Measurements from ENCODE around the gene CHST11. TPM values are rescaled to one million over a fixed set of nuclear protein-coding genes. Genes with fewer than 3 reads are reported as not detected.

Gene CHST11
- total and polyA plus RNA-seq, 10 of the 15 experiments (the other 5 are each of a cell fraction or from before 2014, with no cell fraction given), result 1.9 to 38.1 (median 17.2) TPM

- TF ChIP-seq PAX8 (IDR thresholded peaks at IDR 0.05) (no peak), ESRRA (IDR thresholded peaks at IDR 0.05; ENCODE audit: low read length) (no peak)
- TF ChIP-seq, protein P1, sequence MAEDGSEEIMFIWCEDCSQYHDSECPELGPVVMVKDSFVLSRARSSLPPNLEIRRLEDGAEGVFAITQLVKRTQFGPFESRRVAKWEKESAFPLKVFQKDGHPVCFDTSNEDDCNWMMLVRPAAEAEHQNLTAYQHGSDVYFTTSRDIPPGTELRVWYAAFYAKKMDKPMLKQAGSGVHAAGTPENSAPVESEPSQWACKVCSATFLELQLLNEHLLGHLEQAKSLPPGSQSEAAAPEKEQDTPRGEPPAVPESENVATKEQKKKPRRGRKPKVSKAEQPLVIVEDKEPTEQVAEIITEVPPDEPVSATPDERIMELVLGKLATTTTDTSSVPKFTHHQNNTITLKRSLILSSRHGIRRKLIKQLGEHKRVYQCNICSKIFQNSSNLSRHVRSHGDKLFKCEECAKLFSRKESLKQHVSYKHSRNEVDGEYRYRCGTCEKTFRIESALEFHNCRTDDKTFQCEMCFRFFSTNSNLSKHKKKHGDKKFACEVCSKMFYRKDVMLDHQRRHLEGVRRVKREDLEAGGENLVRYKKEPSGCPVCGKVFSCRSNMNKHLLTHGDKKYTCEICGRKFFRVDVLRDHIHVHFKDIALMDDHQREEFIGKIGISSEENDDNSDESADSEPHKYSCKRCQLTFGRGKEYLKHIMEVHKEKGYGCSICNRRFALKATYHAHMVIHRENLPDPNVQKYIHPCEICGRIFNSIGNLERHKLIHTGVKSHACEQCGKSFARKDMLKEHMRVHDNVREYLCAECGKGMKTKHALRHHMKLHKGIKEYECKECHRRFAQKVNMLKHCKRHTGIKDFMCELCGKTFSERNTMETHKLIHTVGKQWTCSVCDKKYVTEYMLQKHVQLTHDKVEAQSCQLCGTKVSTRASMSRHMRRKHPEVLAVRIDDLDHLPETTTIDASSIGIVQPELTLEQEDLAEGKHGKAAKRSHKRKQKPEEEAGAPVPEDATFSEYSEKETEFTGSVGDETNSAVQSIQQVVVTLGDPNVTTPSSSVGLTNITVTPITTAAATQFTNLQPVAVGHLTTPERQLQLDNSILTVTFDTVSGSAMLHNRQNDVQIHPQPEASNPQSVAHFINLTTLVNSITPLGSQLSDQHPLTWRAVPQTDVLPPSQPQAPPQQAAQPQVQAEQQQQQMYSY (CRISPR knock-in tag; IDR thresholded peaks at IDR 0.05), result no peak
- TF ChIP-seq, protein P2, sequence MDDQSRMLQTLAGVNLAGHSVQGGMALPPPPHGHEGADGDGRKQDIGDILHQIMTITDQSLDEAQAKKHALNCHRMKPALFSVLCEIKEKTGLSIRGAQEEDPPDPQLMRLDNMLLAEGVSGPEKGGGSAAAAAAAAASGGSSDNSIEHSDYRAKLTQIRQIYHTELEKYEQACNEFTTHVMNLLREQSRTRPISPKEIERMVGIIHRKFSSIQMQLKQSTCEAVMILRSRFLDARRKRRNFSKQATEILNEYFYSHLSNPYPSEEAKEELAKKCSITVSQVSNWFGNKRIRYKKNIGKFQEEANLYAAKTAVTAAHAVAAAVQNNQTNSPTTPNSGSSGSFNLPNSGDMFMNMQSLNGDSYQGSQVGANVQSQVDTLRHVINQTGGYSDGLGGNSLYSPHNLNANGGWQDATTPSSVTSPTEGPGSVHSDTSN (IDR thresholded peaks at IDR 0.05; ENCODE audit: insufficient replicate concordance, low read depth, low read length), result no peak
Measured at GRCh38 chr12:104521731-104522130, 65.0 kb downstream of the CHST11 start (continued).

- FAIRE-seq (no peak), DNase-seq (ENCODE audit: low read depth, low spot score) (no peak), ATAC-seq (peak; percentile 11; the same call in 2 of the 3 replicates)
- Histone ChIP-seq H3K27ac (ENCODE audit: control insufficient read depth, insufficient read depth) (peak overlapping the region; percentile 82), H3K27me3 (replicated peaks in 1 of 2; ENCODE audit: control insufficient read depth in 2 of 2, insufficient read depth in 2 of 2, low read length in 1 of 2) (no peaks in the 10 kb centered on the region), H4K20me1 (ENCODE audit: control insufficient read depth, insufficient read depth) (no peaks in the 10 kb centered on the region; the same call in 1 of the 2 replicates), H3K4me2 (ENCODE audit: control insufficient read depth, insufficient read depth) (peak overlapping the region; percentile 74), H3K4me1 (ENCODE audit: control insufficient read depth, insufficient read depth, low read length) (peaks cover 49% of the 10 kb centered on the region), H2AFZ (ENCODE audit: control insufficient read depth, low read depth, low read length) (peak overlapping the region; percentile 39), H3K4me3 (no peak overlapping the region), H3K9ac (ENCODE audit: control insufficient read depth, insufficient read depth, low read length) (peak overlapping the region; percentile 55), H3K79me2 (ENCODE audit: control insufficient read depth, insufficient read depth, low read length) (peaks cover 77% of the 10 kb centered on the region), H3K36me3 (ENCODE audit: control insufficient read depth in 2 of 2, insufficient read depth in 2 of 2, low read length in 1 of 2) (peaks cover 0 to 4% of the 10 kb centered on the region in 2 experiments; a peak in 2 of 4 replicates), H3K9me3 (replicated peaks; ENCODE audit: control insufficient read depth, insufficient read depth, low read length) (peaks cover 12% of the 10 kb centered on the region)
- intact Hi-C loops (cut with micrococcal nuclease; ENCODE audit: unreplicated experiment) (loop anchor here (5.0 kb wide), 1 partner anchor 49 kb away; no protein-coding TSS in a partner anchor), in situ Hi-C loops (cut with MboI) (no loop called here)
- WGBS (ENCODE audit: insufficient coverage, insufficient replicate concordance, low lambda C conversion rate, missing lambda C conversion rate), result 25% methylated on average over 4 of the region's 4 CpGs
- BruUV-seq (replicated peaks), result no TSS peak
- SMC1A ChIA-PET (ENCODE audit: uncharacterized antibody, unreplicated experiment), result interaction anchor here (0.9 to 4.4 kb wide), 15 partner anchors 12 to 141 kb away, joined by 3 to 23 read pairs (median 5); no protein-coding TSS in a partner anchor
- POLR2A ChIA-PET, result interaction anchor here (1.0 to 2.0 kb wide), 6 partner anchors 18 to 60 kb away, joined by 3 to 8 read pairs (median 4); no protein-coding TSS in a partner anchor
- RAD21 ChIA-PET (ENCODE audit: unreplicated experiment), result interaction anchor here (1.2 to 1.4 kb wide), 6 partner anchors 12 to 62 kb away, joined by 3 to 5 read pairs (median 4); no protein-coding TSS in a partner anchor
- CTCF ChIA-PET, result interaction anchor here (0.6 to 1.5 kb wide), 4 partner anchors 50 to 529 kb away, joined by 3 to 5 read pairs (median 4); no protein-coding TSS in a partner anchor
- TF ChIP-seq IKZF2 (IDR thresholded peaks at IDR 0.05) (peak; percentile 77), KAT2A (conservative IDR thresholded peaks at IDR 0.05; ENCODE audit: control insufficient read depth, low read depth, low read length) (no peak), MEF2B (IDR thresholded peaks at IDR 0.05; ENCODE audit: partially characterized antibody, poor library complexity, severe bottlenecking) (no peak), BRCA1 (IDR thresholded peaks at IDR 0.05; ENCODE audit: low read depth, low read length) (no peak), E4F1 (IDR thresholded peaks at IDR 0.05; ENCODE audit: borderline replicate concordance, partially characterized antibody) (no peak), SREBF2 (IDR thresholded peaks at IDR 0.05; ENCODE audit: low read length) (no peak), POLR2A (IDR thresholded peaks at IDR 0.05; ENCODE audit: low read depth, low read length) (no peak), FOXK2 (IDR thresholded peaks at IDR 0.05) (no peak), CBFB (IDR thresholded peaks at IDR 0.05; ENCODE audit: low read depth) (peak; percentile 44; the same call in 1 of the 2 replicates), NFYB (IDR thresholded peaks at IDR 0.05; ENCODE audit: insufficient read depth, low read depth, low read length) (no peak), HDAC2 (IDR thresholded peaks at IDR 0.05) (no peak)
Measured at GRCh38 chr12:104522985-104523722, 66.4 kb downstream of the CHST11 start.
